ENCODE results near the gene C1QTNF3. TPM values are rescaled to one million over a fixed set of nuclear protein-coding genes. Genes with fewer than 3 reads are reported as not detected.

Gene C1QTNF3
- total and polyA plus RNA-seq, 2 of the 8 experiments (the other 6 are each of a cell fraction or from before 2014, with no cell fraction given): 1.0 to 1.2 TPM

DNA sequence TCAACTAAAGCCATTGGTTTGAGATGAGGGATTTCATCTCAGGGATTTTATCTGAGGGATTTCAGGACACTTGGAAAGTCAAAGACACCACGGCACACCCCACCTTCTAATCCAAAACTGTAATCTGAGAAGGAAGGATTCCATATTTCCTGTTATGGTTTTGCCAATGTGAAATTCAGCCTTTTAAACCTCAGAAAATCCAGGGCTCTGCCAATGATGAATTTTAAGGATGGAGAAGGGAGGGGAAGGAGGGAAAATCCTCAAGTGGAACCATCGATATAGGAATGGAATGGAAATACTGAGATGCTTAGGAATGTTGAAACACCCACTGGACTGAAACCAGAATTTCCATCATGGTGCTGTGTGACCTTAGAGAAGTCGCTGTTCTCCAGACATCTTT lies 5.3 kb downstream of the C1QTNF3 start (continued):
- TF ChIP-seq POU5F1 (IDR thresholded peaks at IDR 0.05; ENCODE audit: low read depth, low read length) (no peak), RAD21 (IDR thresholded peaks at IDR 0.05 in 1 of 2, conservative IDR thresholded peaks at IDR 0.05 in 1 of 2; ENCODE audit: low read depth in 2 of 2, low read length in 2 of 2) (no peak), NRF1 (IDR thresholded peaks at IDR 0.05; ENCODE audit: low read depth, low read length) (no peak), HDAC6 (IDR thresholded peaks at IDR 0.05; ENCODE audit: low read depth, low read length) (no peak), CEBPB (IDR thresholded peaks at IDR 0.05; ENCODE audit: low read depth, low read length) (no peak), HDAC2 (IDR thresholded peaks at IDR 0.05; ENCODE audit: borderline replicate concordance in 1 of 2, low read depth in 2 of 2, low read length in 2 of 2) (no peak), BRCA1 (IDR thresholded peaks at IDR 0.05; ENCODE audit: low read depth, low read length) (no peak), TBP (IDR thresholded peaks at IDR 0.05; ENCODE audit: low read depth, low read length) (no peak)
